H9 (cell line): ENCODE measurements around the gene TMTC2. TPM values are rescaled to one million over a fixed set of nuclear protein-coding genes. Genes with fewer than 3 reads are reported as not detected.

Source experiments
- DNase-seq: peaks from one replicate; pipeline ENCODE4 v3.0.0-alpha.2; 2017
- H2AFZ ChIP-seq: one replicate; pipeline ENCODE4 v1.6.1; 2013; ENCODE audit warnings: mild to moderate bottlenecking, low read length, control low read depth, moderate library complexity
- H2AK5ac ChIP-seq: 2 replicates; pipeline ENCODE4 v1.6.1; 2013; ENCODE audit warnings: low read length, control low read depth, mixed read lengths; ENCODE audit not compliant: insufficient read length
- H2BK120ac ChIP-seq: one replicate; pipeline ENCODE4 v1.6.1; 2013; ENCODE audit warnings: low read depth, mild to moderate bottlenecking, low read length, control low read depth, inconsistent platforms; ENCODE audit not compliant: poor library complexity, severe bottlenecking
- H2BK12ac ChIP-seq: 2 replicates; pipeline ENCODE4 v1.6.1; 2013; ENCODE audit warnings: low read length, control low read depth, mixed read lengths, low read depth; ENCODE audit not compliant: insufficient read length
- H2BK15ac ChIP-seq: 2 replicates; pipeline ENCODE4 v1.6.1; 2013; ENCODE audit warnings: low read depth, low read length, control low read depth
- H2BK20ac ChIP-seq: one replicate; pipeline ENCODE4 v1.6.1; 2013; ENCODE audit warnings: low read depth, mild to moderate bottlenecking, low read length, control low read depth, inconsistent platforms; ENCODE audit not compliant: poor library complexity, severe bottlenecking
- H2BK5ac ChIP-seq: 2 replicates; pipeline ENCODE4 v1.6.1; 2013; ENCODE audit warnings: low read length, control low read depth, mixed read lengths; ENCODE audit not compliant: insufficient read length
- H3K14ac ChIP-seq: 2 replicates; pipeline ENCODE4 v1.6.1; 2013; ENCODE audit warnings: low read length, control low read depth; ENCODE audit not compliant: insufficient read depth
- H3K18ac ChIP-seq: 2 replicates; pipeline ENCODE4 v1.6.1; 2013; ENCODE audit warnings: low read depth, mild to moderate bottlenecking, mixed read lengths, low read length, control low read depth; ENCODE audit not compliant: insufficient read length
- H3K23ac ChIP-seq: 2 replicates; pipeline ENCODE4 v1.6.1; 2013; ENCODE audit warnings: low read length, control low read depth, mixed read lengths, low read depth; ENCODE audit not compliant: insufficient read length
- H3K23me2 ChIP-seq: 2 replicates; pipeline ENCODE4 v1.6.1; 2013; ENCODE audit warnings: low read depth, mild to moderate bottlenecking, mixed read lengths, low read length, control low read depth; ENCODE audit not compliant: insufficient read length, poor library complexity, severe bottlenecking
- H3K27ac ChIP-seq: 2 replicates; pipeline ENCODE4 v1.5.1; 2013; ENCODE audit warnings: low read length, control low read depth, mixed read lengths, low read depth; ENCODE audit not compliant: insufficient read length
- H3K27me3 ChIP-seq: 2 replicates; pipeline ENCODE4 v1.6.1; 2013; ENCODE audit warnings: low read length, control low read depth, inconsistent platforms; ENCODE audit not compliant: insufficient read depth
- H3K4ac ChIP-seq: 2 replicates; pipeline ENCODE4 v1.6.1; 2013; ENCODE audit warnings: low read depth, mild to moderate bottlenecking, control low read depth, inconsistent platforms, low read length, moderate library complexity
- H3K4me1 ChIP-seq: 2 replicates; pipeline ENCODE4 v1.6.1; 2013; ENCODE audit warnings: low read length, control low read depth, inconsistent platforms; ENCODE audit not compliant: insufficient read depth
- H3K4me2 ChIP-seq: 2 replicates; pipeline ENCODE4 v1.6.1; 2013; ENCODE audit warnings: low read length, control low read depth, mixed read lengths; ENCODE audit not compliant: insufficient read length, insufficient read depth
- H3K56ac ChIP-seq: 2 replicates; pipeline ENCODE4 v1.6.1; 2013; ENCODE audit warnings: low read depth, mild to moderate bottlenecking, mixed read lengths, low read length, control low read depth; ENCODE audit not compliant: insufficient read length
- H3K79me1 ChIP-seq: 2 replicates; pipeline ENCODE4 v1.6.1; 2013; ENCODE audit warnings: low read depth, mild to moderate bottlenecking, moderate library complexity, low read length, control low read depth, inconsistent platforms; ENCODE audit not compliant: insufficient read depth, poor library complexity, severe bottlenecking
- H3K79me2 ChIP-seq: 2 replicates; pipeline ENCODE4 v1.6.1; 2013; ENCODE audit warnings: low read length, control low read depth, inconsistent platforms; ENCODE audit not compliant: insufficient read depth
- H3K9ac ChIP-seq: 2 replicates; pipeline ENCODE4 v1.6.1; 2013; ENCODE audit warnings: low read length, control low read depth, mixed read lengths; ENCODE audit not compliant: insufficient read length; ENCODE audit errors: extremely low read depth
- H3K9me3 ChIP-seq: one replicate; pipeline ENCODE4 v1.6.1; 2013; ENCODE audit warnings: low read depth, low read length, inconsistent platforms; ENCODE audit not compliant: control insufficient read depth
- H3T11ph ChIP-seq: one replicate; pipeline ENCODE4 v1.6.1; 2013; ENCODE audit warnings: mild to moderate bottlenecking, low read length, control low read depth, inconsistent platforms
- H4K20me1 ChIP-seq: one replicate; pipeline ENCODE4 v1.6.1; 2013; ENCODE audit not compliant: control insufficient read depth, insufficient read length, insufficient read depth
- H4K5ac ChIP-seq: 2 replicates; pipeline ENCODE4 v1.6.1; 2013; ENCODE audit warnings: low read depth, mild to moderate bottlenecking, mixed read lengths, low read length, control low read depth; ENCODE audit not compliant: insufficient read length
- H4K8ac ChIP-seq: replicated peaks from 2 replicates; pipeline ENCODE4 v1.6.1; 2013; ENCODE audit warnings: low read length, control low read depth, mixed read lengths, low read depth; ENCODE audit not compliant: insufficient read length
- H4K91ac ChIP-seq: 2 replicates; pipeline ENCODE4 v1.6.1; 2013; ENCODE audit warnings: low read depth, mild to moderate bottlenecking, moderate library complexity, mixed read lengths, low read length, control low read depth; ENCODE audit not compliant: insufficient read length
- H3K27ac Mint-ChIP-seq, 3 experiments: 2 replicates in 2 of 3; 3 replicates in 1 of 3; pipeline ENCODE4 v1.8.0; 2020 to 2021; ENCODE audit warnings: mixed read lengths in 3 of 3, mild to moderate bottlenecking in 1 of 3, moderate library complexity in 1 of 3
- H3K27me3 Mint-ChIP-seq: 2 replicates; pipeline ENCODE4 v1.8.0; 2021; ENCODE audit warnings: low read depth, mild to moderate bottlenecking, moderate library complexity, mixed read lengths
- H3K36me3 Mint-ChIP-seq, 3 experiments: 2 replicates in 2 of 3; 3 replicates in 1 of 3; pipeline ENCODE4 v1.8.0; 2020 to 2021; ENCODE audit warnings: low read depth in 3 of 3, mixed read lengths in 3 of 3; ENCODE audit not compliant: insufficient read depth in 1 of 3
- H3K4me1 Mint-ChIP-seq, 2 experiments: 2 replicates each; pipeline ENCODE4 v1.8.0; 2020; ENCODE audit warnings: mixed read lengths in 2 of 2
- H3K4me3 Mint-ChIP-seq, 2 experiments: 2 replicates in 1 of 2; 3 replicates in 1 of 2; pipeline ENCODE4 v1.8.0; 2020 to 2021; ENCODE audit warnings: mild to moderate bottlenecking in 2 of 2, mixed read lengths in 2 of 2, moderate library complexity in 1 of 2
- H3K9me3 Mint-ChIP-seq, 2 experiments: 2 replicates in 1 of 2; 3 replicates in 1 of 2; pipeline ENCODE4 v1.8.0; 2020; ENCODE audit warnings: mild to moderate bottlenecking in 2 of 2, mixed read lengths in 2 of 2, moderate library complexity in 1 of 2
- CTCF ChIP-seq: fragments of 200-600 bp; sonication (generic); conservative IDR thresholded peaks from 3 replicates; pipeline ENCODE4 v1.8.0; 2021; ENCODE audit warnings: antibody characterized with exemption, mild to moderate bottlenecking
- WGBS: extraction: QIAGEN DNeasy Blood & Tissue Kit; methylation state at CpG from one replicate; pipeline ENCODE4 v1.1.7; 2013; ENCODE audit warnings: missing lambda C conversion rate, low lambda C conversion rate, mixed read lengths; ENCODE audit not compliant: insufficient read length; ENCODE audit errors: extremely low coverage; 5-methylcytosine and 5-hydroxymethylcytosine counted together
- total RNA-seq: library from RNA; stranded (reverse); gene quantifications from 2 replicates; pipeline ENCODE4 v1.2.1, GENCODE V29; 2021

TMTC2 gene
- total RNA-seq, 1 experiment from 2014 or later: 3.1 TPM

GRCh38 chr12:82872088-82872487 is 185.4 kb downstream of the TMTC2 start:
- Histone ChIP-seq H4K20me1 (no peaks in the 10 kb centered on the region), H3T11ph (no peak overlapping the region), H3K4ac (no peak overlapping the region), H2BK5ac (no peak overlapping the region), H3K79me1 (no peaks in the 10 kb centered on the region), H2BK120ac (no peak overlapping the region), H2BK15ac (no peak overlapping the region), H3K27ac (no peak overlapping the region), H3K27me3 (no peaks in the 10 kb centered on the region), H3K14ac (no peak overlapping the region), H3K23ac (no peak overlapping the region), H3K4me2 (no peak overlapping the region), H3K23me2 (no peaks in the 10 kb centered on the region), H4K8ac (no peak overlapping the region), H3K9ac (no peak overlapping the region), H3K56ac (no peak overlapping the region), H2BK12ac (no peak overlapping the region), H3K9me3 (no peaks in the 10 kb centered on the region), H4K91ac (no peak overlapping the region), H3K4me1 (no peaks in the 10 kb centered on the region), H2AFZ (no peak overlapping the region), H3K18ac (no peak overlapping the region), H4K5ac (no peak overlapping the region), H3K79me2 (no peaks in the 10 kb centered on the region), H2BK20ac (no peak overlapping the region), H2AK5ac (no peak overlapping the region)
- WGBS: no CpG with 5 or more reads among the region's 2 CpGs
- no peak overlapping the region; a peak in 1 of 7 replicates for H3K27ac Mint-ChIP-seq
- H3K36me3 Mint-ChIP-seq: no peaks in the 10 kb centered on the region
- H3K4me1 Mint-ChIP-seq: peaks cover 17 to 26% of the 10 kb centered on the region in 2 experiments
- no peak overlapping the region for H3K4me3 Mint-ChIP-seq
- H3K9me3 Mint-ChIP-seq: no peaks in the 10 kb centered on the region; a peak in 1 of 5 replicates
- no peaks in the 10 kb centered on the region for H3K27me3 Mint-ChIP-seq
- DNase-seq: no peak
- TF ChIP-seq CTCF: no peak
